Iris pigment epithelial cell (primary cell): ENCODE data around the gene OGDH.
A peak's percentile ranks its signal among the peaks of the same experiment; 100 is the strongest.

Experiments used
- DNase-seq: peaks from one replicate; pipeline ENCODE4 v3.0.0-alpha.2; 2011; ENCODE audit warnings: low read depth

Gene OGDH

DNA sequence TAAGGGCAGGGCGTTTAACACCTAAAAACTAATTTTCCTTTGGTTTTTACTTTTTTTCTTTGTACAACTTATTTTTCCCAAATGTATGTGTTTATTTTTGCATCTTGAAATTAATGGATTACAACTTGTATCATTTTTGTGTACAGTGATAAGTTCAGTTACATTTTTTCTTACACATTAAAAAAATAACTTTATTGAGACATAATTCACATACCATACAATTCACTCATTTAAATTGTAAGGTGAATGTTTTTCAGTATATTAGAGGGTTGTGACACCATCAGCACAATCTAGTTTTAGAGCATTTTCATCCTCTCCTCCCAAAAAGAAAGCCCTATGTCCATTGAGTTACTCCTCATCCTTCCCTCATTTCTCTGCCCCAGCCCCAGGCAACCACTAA, 11.6 kb downstream of the OGDH start:
- DNase-seq = no peak

DNA sequence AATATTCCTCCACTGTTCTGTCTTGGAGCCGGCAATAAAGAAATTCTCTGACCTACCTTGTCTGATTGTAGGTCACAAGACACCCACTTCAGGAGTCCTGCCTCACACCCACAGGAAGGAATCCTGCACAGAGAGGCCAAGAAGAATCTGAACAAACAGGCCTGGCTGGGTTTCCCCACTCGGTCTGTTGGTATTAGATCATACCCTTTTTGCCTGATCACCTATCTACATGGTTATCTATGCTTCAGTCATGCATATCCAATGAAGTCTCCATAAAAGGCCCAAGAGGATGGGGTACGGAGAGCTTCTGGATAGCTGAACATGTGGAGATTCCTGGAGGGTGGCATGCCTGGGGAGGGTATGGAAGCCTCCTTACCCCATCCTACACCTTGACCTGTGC, 12.3 kb downstream of the OGDH start:
- DNase-seq = peak; percentile 19

DNA sequence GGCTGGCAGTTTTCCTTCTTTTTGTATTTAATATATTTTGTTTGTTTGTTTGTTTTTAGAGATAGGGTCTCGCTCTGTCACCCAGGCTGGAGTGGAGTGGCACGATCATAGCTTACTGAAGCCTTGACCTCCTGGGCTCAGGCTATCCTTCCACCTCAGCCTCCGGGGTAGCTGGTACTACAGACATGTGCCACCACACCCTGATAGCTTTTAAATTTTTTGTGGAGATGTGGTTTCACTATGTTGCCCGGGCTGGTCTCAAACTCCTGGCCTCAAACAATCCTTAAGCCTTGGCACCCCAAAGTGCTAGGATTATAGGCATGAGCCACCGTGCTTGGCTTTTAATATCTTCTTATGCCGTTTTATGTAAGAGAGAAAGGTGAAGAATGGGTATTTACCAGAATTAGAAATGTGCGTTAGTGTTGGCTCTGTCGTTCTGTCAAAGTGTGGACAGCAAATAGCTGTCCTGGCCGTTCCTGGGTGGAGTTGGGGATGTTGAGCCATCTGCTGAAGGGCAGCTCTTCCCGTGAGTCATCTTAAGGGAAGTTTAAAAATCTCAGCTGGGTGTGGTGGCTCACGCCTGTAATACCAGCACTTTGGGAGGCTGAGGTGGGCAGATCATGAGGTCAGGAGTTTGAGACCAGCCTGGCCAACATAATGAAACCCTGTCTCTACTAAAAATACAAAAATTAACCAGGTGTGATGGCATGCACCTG, 14.8 kb downstream of the OGDH start:
- DNase-seq = peak; percentile 60

DNA sequence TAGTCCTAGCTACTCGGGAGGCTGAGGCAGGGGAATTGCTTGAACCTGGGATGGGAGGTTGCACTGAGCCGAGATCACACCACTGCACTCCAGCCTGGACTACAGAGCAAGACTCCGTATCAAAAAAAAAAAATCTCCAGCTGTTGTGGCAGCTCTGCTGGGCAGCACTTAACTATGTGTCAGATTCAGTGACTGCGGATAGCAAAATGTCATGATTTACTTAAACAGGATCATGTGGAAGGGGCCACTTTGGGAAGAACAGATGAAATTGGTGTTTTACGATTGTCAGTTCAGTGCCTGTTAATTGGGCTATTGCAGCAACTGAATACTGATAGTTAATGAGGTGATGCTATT, 15.3 kb downstream of the OGDH start:
- DNase-seq = no peak

DNA sequence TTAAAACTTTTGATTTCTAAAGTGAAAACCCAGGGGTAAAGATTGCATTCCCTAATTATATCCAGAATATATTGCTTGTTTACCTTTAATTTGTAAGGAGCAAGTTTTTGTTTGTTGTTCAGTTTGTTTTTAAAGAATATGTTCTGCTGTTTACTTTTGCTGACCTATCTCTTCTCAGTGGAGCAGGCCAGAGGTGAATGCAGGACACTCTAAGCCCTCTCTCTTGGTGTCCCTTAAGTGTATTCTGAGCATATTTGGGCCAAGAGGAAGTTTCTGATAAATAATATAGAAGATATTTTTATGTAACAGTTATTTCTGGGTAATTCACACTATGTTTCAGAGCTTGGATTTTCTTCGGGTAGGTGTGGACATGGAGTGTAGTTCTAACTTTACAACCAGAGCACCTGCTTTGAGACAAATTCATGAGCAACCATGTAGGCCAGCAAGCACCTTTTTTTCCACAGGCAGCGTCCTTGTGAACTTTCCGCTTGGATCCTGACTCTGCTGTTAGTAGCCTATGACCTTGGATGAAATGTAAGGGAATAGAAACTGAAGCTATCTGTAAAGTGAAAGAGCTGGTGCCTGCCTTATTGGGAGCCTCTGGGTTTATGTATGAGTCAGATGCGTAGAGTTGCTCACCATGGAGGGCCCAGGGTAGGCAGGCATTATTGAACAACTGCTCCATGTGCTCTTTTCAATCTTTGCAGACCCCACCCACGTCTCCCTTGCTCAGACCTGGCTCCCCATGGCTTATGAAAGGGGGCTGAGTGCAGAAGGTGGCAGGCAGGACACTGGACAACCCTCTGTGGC, 16.1 kb downstream of the OGDH start:
- DNase-seq = peak; percentile 60

DNA sequence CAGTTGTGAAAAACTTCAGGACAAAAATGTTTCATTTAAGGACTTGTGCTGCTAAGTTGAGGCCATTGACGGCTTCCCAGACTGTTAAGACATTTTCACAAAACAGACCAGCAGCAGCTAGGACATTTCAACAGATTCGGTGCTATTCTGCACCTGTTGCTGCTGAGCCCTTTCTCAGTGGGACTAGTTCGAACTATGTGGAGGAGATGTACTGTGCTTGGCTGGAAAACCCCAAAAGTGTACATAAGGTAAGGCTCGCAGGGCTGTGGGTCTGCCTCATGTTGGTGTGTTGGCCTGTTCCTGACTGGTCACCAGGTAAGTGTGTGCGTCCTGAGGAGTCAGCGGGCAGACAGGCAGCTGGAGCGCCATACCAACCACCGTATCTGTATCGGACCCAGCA, 17.9 kb downstream of the OGDH start:
- DNase-seq = no peak

DNA sequence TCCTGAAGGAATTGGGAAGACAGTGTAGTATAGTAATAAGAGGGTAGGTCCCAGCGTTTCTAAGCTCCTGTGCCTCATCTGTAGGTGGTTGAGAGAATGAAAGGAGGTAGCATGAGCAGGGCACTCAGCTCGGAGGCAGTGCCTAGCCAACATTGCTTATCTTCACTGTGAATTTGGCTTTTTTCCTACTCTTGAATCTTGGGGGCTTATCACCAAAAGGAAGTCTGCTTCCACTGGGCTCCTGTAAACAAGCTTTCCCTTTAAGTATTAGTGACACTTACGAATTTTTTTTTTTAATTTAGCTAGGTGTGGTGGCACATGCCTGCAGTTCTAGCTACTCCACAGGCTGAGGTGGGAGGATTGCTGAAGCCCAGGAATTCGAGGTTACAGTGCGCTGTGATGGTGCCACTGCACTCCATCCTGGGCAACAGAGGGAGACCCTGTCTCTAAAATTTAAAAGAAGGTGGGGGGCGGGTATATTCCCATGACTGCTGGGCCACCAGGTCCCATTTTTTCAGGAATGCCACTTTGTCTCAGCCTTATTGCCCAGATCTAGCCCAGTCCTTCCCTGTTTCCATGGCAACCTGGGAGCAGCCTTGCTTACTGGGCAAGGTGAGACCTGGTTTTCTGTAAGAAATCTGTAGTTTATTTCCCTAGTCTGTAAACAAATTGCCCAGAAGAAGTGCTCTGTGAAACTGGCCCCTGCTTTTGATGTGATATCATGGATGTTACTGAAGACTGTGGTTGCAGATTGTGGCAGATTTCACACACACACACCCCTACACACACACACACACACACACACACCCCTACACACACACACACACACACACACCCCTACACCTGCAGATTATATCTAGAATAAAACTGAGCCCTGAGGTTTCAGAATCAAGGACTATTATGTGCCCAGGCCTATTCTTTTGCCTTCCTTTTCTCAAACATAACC, 19.4 kb downstream of the OGDH start:
- no peak for DNase-seq

DNA sequence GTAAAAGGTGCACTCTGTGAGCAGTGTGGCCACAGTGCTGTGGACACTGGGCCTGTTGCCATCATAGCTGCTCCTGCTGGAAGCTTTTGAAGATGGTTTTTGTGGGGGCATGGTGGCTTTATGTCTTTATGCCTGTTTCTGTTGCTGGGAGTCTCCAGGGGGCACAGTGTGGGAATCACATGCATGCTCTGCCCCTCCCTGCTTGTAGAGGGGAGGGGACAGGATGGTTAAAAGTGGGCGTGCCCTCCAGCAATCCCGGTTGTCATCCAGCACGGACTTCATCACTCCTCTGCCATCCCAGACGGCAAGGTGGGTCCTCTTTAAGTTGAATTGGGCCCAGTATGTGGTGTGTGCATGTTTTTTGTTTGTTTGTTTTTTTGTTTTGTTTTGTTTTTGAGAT, 20.2 kb downstream of the OGDH start:
- DNase-seq = no peak

DNA sequence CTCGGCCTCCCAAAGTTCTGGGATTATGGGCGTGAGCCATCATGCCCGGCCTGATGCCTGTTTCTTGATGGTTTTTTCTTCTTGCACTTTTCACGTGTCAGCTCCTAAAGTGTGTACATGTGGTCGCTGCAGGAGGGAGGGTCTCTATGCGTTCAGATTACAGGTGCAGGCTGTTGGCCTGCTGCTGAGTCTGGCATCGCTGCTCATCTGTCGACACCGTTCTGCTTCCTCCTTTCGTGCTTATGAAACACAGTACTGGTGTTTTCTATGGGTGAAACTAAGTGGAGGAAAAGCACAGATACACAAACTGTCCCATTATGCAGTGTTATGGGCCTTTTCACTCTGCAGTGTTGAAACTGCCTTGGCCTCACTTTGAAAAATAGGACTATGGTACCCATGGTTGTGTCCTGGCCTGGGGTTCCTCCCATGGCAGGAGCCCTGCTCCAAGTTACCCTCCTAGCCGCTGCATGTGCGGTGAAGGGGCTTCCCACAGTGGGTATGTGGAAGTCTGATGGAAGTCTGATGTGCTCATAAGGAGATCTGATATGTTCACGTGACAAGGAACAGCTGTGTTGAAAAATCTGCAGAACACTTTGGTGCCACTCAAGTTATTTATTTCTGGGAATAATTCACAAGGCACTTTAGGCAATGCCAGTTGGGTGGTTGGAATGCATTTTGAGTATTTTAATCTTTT, 23.5 kb downstream of the OGDH start:
- no peak for DNase-seq

DNA sequence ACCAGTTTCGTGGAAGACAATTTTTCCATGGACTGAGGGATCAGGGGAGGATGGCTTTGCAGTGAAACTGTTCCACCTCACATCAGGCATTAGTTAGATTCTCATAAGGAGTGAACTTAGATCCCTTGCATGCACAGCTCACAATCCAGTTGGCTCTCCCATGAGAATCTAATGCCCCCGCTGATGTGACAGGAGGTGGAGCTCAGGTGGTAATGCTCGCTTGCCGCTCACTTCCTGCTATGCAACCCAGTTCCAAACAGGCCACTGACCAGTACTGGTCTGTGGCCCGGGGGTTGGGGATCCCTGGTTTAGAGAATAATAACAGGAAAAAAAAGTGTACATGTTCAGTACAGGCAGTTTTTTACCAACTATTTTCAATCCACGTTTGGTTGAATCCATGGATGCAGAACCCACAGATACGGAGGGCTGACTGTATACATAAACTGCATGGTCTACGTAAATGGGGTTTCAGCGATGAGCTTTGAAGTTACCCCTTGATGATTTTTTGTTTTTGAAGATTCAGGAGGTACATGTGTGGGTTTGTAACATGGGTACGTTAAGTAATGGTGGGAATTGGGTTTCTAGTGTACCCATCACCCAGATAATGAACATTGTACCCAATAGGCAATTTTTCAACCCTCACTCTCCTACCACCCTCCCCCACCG, 24.5 kb downstream of the OGDH start:
- no peak for DNase-seq

DNA sequence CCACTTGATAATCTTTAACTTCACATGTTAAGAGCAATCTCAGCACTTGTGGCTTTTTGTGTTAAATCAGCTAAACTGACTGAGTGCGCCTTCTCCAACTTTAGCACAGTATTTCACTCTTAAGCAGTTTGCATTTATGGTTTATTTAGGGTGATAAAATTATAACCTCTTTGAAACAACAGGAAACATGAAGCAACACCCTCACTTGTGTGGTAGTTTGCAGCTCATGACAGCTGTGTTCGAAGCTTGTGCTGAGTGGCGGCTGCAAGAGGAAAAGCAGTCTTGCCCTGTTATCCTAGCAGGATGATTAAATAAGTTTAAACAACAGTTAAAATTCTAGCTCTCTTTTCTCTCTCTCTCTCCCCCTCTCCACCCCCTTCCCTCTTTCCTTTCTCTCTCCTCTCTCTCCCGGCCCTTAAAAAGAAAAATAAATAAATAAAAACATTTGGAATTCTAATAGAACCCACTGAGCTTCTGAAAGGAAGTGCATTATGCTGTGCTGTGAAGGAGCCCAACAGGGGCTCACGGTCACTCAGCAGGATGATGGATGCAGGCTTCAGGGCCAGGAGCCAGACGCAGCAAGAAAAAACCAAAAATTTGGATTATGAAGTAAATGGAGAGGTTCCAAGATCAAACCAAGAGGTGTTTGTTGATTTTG, 25.2 kb downstream of the OGDH start:
- DNase-seq = peak; percentile 54

DNA sequence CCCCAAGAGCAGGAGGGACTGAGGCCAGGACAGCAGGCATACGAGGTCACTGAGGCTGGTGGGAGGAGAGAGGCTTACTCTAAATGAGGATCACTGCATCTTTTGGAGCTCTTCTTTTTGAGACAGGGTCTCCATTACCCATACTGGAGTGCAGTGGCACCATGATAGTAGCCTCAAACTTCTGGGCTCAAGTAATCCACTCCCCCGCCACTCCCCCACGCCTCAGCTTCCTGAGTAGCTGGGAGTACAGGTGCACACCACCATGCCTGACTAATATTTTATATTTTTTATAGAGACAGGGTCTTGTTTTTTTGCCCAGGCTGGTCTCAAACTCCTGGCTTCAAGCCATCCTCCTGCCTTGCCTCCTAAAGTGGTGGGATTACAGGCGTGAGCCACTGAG, 25.8 kb downstream of the OGDH start:
- DNase-seq = no peak

DNA sequence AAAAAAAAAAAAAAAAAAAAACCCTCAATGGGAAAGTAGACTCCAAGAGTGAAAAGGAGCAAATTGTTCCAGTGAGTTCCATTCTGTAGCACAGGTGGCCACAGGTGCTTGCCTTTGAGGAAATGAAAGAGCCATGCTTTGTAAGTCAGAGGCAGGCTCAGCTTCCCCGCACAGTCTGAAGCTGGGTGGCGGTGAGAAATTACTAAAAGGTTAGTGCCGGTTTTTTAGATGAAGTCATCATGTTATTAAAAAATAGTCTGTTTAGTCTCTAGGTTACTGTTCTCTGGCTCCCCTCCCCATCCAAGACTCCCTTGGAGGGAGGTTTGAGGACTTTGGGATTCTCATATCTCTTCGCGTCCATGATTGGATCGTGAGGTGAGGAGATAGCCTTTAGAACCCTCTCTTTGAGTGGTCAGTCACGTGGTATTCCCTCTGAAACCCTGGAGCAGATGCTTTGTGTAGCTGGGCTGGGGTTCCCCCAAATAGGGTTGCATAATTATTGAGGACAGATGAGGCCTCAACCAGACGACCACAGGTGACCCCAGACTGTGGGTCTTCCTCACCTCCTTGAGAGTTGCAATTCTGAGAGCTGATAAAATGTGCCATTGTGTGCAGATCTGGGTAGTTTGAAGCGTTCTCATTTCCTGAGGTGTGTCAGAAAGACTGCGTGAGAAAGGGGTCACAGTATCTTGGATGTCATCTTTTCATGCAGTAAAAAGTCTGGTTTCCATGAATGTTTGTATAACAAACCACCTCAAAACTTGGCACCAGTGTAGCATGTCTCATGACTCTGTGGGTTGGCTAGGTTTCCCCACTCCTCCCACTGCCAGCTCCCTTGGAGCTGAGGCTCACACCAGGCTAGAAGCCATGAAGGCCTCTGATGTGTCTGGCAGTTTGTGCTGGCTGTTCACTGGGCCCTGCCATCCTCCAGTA, 27.1 kb downstream of the OGDH start:
- DNase-seq = peak; percentile 93

DNA sequence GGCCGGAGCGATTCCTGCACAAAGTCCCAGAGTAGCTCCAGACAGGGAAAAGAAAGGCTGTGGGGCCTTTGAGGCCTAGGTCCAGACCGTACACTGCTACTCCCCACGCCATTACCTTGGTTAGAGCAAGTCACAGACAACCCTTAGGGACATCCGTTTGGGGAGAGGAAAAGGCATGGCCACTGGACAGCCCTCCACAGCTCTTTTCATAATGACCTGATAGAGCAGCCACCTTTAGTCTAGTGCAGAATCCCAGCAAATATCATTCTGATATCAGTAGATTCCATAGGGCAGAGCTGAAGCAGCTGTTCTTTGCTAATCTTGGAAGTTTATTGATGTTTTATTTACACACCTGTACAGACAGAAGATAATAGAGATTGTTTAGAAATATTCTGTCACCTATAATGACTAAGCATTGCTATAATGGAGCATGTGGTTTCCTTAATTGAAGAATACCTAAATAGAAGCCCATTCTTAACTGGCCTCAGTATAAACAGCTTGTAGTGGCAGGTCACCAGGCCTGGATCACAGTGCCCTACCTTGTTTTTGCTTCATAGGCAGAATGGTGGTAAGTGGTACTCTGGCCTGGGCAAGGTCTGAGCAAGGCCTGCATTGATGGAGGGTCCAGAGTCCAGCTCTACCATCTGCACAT, 27.9 kb downstream of the OGDH start:
- no peak for DNase-seq

DNA sequence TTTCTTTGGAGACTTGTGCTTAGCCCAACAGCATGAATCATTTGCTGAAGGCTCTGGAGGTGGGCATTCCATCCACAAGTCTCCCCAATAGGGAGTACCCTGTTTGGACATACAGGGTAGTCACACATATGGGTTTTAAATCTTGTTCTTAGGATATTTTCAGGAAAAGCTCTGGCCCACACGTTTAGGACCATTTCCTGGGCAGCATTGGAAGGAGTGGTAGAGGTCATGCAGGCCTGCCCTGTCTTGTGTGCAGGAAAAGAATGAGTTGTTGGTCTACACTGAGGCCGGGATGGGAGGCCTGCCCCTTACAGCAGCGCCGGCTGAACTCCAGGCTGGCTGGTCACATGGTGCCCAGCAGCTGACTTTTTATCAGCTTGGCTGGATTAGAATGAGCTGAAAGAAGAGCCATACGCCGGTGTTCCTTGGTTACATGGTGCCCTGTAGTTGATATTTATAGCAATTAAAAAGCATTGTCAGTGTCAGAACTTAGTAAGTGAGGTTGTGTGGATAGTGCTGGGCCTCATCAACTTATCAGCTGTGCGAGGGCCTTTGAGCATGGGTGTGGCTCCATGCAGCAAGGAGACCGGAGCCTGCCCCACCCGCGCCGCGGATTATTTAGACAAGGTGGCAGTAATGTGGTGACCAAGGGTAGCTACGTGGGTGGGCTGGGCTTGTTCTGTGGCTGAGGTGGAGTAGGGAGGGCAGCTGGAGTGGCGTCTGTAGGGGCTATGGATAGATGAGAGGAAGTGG, 28.6 kb downstream of the OGDH start:
- no peak for DNase-seq

DNA sequence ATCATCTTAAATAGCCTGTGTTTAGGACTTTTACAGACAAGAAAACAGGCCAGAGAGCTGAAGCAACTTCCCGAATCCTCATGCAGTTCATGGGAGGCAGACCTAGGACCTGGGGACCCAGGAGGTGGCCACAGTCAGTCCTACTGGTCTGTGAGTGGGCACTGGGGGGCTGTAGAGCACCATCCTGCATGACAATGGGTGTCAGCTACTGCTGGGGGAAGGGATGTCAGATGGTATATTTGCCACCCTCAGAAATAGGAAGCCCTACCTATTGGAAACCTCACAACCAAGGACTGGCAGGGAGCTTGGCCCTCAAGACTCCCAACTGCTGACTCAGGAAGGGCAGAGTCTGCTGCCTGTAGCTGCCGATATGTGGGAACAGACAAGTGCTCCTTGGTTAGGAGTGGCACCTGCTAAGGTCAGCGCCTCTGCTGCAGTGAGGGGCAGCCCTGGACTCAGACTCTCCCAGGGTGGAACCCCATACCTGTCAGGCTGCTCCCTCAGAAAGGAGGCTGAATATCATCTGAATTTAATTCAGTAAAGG, 29.7 kb downstream of the OGDH start:
- DNase-seq = no peak

DNA sequence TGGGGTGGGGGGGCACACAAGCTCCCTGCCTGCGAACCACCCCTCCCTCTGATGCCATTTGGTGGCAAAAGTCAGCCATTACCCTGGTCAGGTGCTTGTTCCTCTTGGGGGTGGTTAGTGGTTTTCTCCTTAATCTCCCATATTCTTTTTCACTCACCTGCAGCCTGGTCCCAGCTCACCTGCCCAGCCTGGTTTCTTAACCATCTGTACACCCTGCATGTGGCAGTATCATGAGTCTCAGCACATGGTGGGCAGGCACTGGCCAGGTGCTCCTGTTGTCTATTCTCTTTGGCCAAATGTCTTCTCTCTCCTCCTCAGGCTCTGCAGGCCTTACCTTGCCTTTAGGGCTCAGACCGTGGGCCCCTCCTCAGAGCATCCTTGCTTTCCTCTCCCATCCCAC, 30.5 kb downstream of the OGDH start:
- DNase-seq = no peak
